Measurements from ENCODE around the gene PGAM5. TPM values are rescaled to one million over a fixed set of nuclear protein-coding genes. Genes with fewer than 3 reads are reported as not detected.

Gene PGAM5
- total RNA-seq, 1 donor from 2014 or later: 39.6 TPM

DNA sequence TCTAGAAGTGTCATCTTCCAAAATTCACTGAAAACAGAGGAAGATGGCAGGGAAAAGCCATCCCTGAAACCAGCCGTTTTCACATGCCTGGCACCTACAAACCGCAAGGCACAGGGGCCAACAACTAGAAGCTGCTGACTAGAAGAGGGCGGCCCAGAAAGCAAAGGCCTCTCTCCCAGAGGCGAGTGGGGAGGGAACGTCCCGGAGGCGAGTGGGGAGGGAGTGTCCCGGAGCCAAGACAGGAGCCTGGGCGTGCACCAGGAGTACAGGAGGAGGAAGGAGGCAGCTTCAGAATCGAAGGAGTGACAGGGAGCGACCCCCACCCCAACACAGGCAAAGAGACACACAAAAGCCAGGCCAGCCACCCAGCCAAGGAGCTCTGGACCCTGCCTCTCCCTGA is 30.0 kb downstream of the PGAM5 start:
- no peak for DNase-seq (ENCODE audit: low spot score, unreplicated experiment)
- Mint-ChIP-seq H3K27me3 (no peaks in the 10 kb centered on the region), H3K27ac (no peak overlapping the region), H3K36me3 (ENCODE audit: insufficient read depth) (peaks cover 36% of the 10 kb centered on the region), H3K4me3 (ENCODE audit: low read depth) (no peak overlapping the region), H3K9me3 (ENCODE audit: low read depth) (no peaks in the 10 kb centered on the region), H3K4me1 (ENCODE audit: low read depth) (no peaks in the 10 kb centered on the region)
- TF ChIP-seq CTCF (IDR thresholded peaks at IDR 0.05; ENCODE audit: unreplicated experiment): no peak

DNA sequence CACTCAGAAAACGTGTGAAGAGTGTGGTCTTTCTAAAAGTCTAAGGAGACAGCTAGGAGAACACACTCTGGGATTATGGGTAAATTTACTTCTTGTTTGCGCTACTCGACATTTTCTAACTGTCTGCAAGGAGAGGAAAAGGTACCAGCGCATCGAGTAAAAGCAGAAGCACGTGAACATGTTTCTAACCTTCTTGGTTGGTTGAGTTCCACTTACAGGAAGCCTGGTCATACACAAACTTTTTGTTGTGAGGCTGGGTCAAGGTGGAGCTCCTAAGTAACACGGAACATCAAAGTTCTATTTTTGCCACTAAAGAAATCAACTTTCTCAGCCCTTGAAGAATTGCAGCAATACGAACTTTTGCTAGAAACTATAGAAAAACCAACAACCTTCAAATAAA is 31.0 kb downstream of the PGAM5 start:
- H3K36me3 Mint-ChIP-seq (ENCODE audit: insufficient read depth): peaks cover 37% of the 10 kb centered on the region
- H3K4me3 Mint-ChIP-seq (ENCODE audit: low read depth): no peak overlapping the region
- no peaks in the 10 kb centered on the region for H3K9me3 Mint-ChIP-seq (ENCODE audit: low read depth)
- no peaks in the 10 kb centered on the region for H3K27me3 Mint-ChIP-seq
- no peak overlapping the region for H3K27ac Mint-ChIP-seq
- TF ChIP-seq CTCF (IDR thresholded peaks at IDR 0.05; ENCODE audit: unreplicated experiment): no peak
- DNase-seq (ENCODE audit: low spot score, unreplicated experiment): no peak
- no peaks in the 10 kb centered on the region for H3K4me1 Mint-ChIP-seq (ENCODE audit: low read depth)

GRCh38 chr12:132743831-132744230 is 33.2 kb downstream of the PGAM5 start:
- Mint-ChIP-seq H3K27me3 (no peaks in the 10 kb centered on the region), H3K9me3 (ENCODE audit: low read depth) (no peaks in the 10 kb centered on the region), H3K4me3 (ENCODE audit: low read depth) (no peak overlapping the region), H3K4me1 (ENCODE audit: low read depth) (no peaks in the 10 kb centered on the region), H3K27ac (no peak overlapping the region), H3K36me3 (ENCODE audit: insufficient read depth) (peaks cover 32% of the 10 kb centered on the region)
- no peak for DNase-seq (ENCODE audit: low spot score, unreplicated experiment)
- no peak for TF ChIP-seq CTCF (IDR thresholded peaks at IDR 0.05; ENCODE audit: unreplicated experiment)

- Mint-ChIP-seq H3K36me3 (ENCODE audit: insufficient read depth) (peaks cover 30% of the 10 kb centered on the region), H3K4me1 (ENCODE audit: low read depth) (no peaks in the 10 kb centered on the region), H3K4me3 (ENCODE audit: low read depth) (no peak overlapping the region), H3K27me3 (no peaks in the 10 kb centered on the region), H3K9me3 (ENCODE audit: low read depth) (no peaks in the 10 kb centered on the region), H3K27ac (no peak overlapping the region)
- DNase-seq (ENCODE audit: low spot score, unreplicated experiment): no peak
- no peak for TF ChIP-seq CTCF (IDR thresholded peaks at IDR 0.05; ENCODE audit: unreplicated experiment)
Observed at GRCh38 chr12:132746613-132747012, 36.0 kb downstream of the PGAM5 start.

DNA sequence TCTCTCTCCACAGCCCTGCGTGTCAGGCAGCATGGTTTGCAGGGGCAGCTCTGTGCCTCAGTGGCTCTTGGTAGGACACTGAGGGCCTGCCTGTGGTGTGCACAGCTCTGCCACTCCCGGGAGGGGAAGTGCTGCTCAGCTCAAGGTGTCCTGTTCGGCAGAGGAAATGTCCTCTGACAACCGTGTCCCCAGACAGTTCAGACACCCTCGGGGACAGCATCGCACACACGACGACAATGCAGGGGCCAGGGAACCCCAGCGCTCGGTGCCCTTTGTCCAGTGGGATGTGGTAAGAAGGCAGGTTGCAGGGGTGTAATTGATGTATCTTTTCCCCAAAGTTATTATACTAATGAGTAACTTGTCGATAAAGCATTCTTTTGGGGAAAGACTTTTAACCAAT is 36.8 kb downstream of the PGAM5 start:
- H3K4me1 Mint-ChIP-seq (ENCODE audit: low read depth): no peaks in the 10 kb centered on the region
- H3K36me3 Mint-ChIP-seq (ENCODE audit: insufficient read depth): peaks cover 26% of the 10 kb centered on the region
- no peaks in the 10 kb centered on the region for H3K9me3 Mint-ChIP-seq (ENCODE audit: low read depth)
- H3K27ac Mint-ChIP-seq: no peak overlapping the region
- H3K4me3 Mint-ChIP-seq (ENCODE audit: low read depth): no peak overlapping the region
- no peak for TF ChIP-seq CTCF (IDR thresholded peaks at IDR 0.05; ENCODE audit: unreplicated experiment)
- no peaks in the 10 kb centered on the region for H3K27me3 Mint-ChIP-seq
- DNase-seq (ENCODE audit: low spot score, unreplicated experiment): no peak

All from progenitor cell of endocrine pancreas (in vitro differentiated cells).